GM12874 (cell line): ENCODE data around the gene RPS29.

Source experiments
- TF ChIP-seq, protein P1 (sequence below): IDR thresholded peaks from 2 replicates; pipeline ENCODE4 v1.5.1; 2011; ENCODE audit warnings: low read depth, mild to moderate bottlenecking, control low read depth, low read length, moderate library complexity; ENCODE audit not compliant: insufficient read depth

The RPS29 gene

DNA sequence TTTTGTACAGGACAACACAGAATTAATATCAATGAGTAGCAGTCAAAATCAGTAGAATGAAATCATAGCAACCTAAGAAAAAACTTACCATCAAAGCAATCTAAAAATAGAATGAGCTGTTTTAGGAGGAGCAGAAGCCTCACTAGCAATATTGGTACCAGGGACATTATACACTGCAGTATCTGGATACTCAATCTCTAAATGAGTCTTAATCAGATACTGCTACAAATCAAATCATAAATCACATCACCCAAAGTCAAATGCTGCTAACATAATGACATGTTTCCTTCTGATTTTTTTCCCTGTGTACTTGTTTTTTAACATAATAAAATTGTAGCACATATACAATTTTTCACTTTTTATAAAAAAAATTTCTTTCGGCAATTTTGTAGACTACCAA lies 8.0 kb downstream of the RPS29 start:
- TF ChIP-seq, protein P1, sequence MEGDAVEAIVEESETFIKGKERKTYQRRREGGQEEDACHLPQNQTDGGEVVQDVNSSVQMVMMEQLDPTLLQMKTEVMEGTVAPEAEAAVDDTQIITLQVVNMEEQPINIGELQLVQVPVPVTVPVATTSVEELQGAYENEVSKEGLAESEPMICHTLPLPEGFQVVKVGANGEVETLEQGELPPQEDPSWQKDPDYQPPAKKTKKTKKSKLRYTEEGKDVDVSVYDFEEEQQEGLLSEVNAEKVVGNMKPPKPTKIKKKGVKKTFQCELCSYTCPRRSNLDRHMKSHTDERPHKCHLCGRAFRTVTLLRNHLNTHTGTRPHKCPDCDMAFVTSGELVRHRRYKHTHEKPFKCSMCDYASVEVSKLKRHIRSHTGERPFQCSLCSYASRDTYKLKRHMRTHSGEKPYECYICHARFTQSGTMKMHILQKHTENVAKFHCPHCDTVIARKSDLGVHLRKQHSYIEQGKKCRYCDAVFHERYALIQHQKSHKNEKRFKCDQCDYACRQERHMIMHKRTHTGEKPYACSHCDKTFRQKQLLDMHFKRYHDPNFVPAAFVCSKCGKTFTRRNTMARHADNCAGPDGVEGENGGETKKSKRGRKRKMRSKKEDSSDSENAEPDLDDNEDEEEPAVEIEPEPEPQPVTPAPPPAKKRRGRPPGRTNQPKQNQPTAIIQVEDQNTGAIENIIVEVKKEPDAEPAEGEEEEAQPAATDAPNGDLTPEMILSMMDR: no peak

DNA sequence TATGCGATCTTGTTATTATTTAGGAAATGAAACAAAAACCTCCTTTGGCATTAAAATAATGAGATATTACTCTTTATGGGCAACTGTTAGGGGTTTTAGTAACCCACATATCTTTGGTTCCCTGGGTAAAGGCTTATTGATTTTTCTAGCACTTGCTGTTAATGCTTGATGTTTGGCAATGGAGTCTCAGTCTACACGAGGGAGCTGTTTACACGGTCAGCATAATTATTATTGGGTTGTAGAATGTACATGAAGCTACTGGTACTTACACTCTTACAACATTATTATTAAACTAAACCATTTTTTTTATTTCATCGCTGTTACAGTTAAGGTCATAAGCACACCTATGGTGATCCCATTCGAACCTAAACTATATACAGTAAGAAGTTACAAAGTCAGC lies 12.1 kb downstream of the RPS29 start:
- TF ChIP-seq, protein P1: no peak

DNA sequence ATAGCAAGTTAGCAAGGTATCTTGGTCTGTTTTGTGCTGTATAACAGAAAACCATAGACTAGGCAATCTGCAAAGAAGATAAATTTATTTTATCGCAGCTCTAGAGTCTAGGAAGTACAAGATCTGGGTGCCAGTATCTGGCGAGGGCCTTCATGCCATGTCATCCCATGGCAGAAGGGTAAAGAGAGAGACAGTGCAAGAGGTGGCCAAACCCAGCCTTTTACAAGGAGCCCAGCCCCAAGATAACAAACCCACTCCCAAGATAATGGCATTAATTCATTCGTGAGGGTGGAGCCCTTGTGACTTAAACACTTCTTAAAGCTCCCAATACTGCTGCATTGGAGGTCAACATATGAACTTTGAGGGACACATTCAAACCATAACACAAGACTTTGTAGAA lies 16.9 kb downstream of the RPS29 start:
- TF ChIP-seq, protein P1: no peak

DNA sequence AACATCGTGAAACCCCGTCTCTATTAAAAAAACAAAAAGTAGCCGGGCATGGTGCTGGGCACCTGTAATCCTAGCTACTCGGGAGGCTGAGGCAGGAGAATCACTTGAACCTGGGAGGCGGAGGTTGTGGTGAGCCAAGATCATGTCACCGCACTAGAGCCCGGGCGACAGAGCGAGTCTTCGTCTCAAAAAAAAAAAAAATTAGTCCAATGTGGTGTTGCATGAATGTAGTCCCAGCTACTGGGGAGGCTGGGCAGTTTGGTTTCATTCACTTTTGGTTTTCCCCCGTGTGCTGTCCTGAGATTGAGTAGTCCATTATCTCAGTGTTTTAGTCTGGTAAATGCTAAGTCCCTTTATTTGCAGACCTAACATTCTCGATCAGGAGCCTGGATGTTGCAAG lies 19.5 kb downstream of the RPS29 start:
- TF ChIP-seq, protein P1: no peak

DNA sequence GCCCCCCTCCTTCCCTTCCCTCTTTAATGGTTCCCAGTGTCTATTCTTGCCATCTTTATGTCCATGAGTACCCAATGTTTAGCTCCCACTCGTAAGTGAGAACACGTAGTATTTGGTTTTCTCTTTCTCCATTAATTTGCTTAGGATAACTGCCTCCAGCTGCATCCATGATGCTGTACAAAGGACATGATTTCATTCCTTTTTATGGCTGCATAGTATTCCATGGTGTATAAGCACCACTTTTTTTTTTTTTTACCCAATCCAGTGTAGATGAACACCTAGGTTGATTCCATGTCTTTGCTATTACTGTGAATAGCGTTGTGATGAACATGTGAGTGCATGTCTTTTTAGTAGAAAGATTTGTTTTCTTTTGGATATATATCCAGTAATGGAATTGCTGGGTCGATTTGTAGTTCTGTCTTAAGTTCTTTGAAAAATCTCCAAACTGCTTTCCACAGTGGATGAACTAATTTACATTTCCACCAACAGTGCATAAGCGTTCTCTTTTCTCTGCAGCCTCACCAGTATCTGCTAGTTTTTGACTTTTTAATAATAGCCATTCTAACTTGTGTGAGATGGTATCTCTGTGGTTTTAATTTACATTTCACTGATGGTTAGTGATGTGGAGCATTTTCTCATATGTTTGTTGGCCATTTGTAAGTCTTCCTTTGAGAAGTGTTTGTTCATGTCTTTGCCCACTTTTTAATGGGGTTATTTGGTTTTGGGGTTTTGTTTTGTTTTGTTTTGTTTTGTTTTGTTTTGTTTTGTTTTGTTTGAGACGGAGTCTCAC lies 26.0 kb downstream of the RPS29 start:
- TF ChIP-seq, protein P1: no peak

DNA sequence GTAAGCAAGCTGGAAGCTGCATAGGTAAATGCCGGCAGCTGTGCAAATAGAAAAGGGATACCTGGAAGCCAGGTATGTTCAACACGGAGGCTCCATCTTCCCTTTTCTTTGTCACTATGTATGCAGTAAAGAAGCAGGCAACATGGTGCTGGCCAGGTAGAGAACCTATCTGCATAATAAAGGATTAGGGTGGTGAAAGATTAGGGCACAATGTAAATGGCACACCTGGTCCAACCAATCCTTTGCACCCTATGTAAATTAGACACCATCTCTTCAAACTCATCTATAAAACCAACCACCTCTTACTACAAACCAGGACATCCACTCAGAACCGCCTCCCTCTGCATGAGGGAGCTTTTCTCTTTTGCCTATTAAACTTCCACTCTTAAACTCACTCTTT lies 32.3 kb downstream of the RPS29 start:
- TF ChIP-seq, protein P1: no peak

DNA sequence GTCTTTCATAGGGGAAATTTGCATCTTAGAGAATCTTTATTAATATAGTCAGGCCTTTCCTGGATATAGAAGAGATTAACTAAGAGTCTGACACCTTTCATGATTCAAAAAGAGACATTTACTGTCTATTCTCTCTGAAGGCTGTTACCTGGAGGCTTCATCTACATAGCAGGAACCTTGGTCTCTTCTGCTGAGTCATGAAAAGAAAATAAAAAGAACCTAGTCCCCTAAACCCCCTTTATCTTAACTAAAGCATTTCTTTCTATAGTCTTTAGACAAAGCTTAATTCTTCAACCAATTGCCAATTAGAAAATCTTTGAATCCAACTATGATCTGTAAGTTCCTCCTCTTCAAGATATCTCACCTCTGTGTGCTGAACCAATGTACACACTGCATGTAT lies 33.1 kb downstream of the RPS29 start:
- TF ChIP-seq, protein P1: no peak
